WI38 (cell line): ENCODE results near the gene ZNF609.

Experiments used
- H3K4me3 ChIP-seq: 2 replicates; pipeline ENCODE4 v1.5.1; 2011; ENCODE audit warnings: low read depth, mild to moderate bottlenecking, control low read depth, low read length
- CTCF ChIP-seq: IDR thresholded peaks from 2 replicates; pipeline ENCODE4 v1.5.1; 2012; ENCODE audit warnings: low read depth, mild to moderate bottlenecking, control low read depth, low read length

ZNF609 gene

GRCh38 chr15:64690008-64690407 lies 229.6 kb downstream of the ZNF609 start:
- no peak for TF ChIP-seq CTCF
- no peak overlapping the region for H3K4me3 ChIP-seq

- TF ChIP-seq CTCF, result no peak
- no peak overlapping the region for H3K4me3 ChIP-seq
Measured at GRCh38 chr15:64690578-64691296, 230.4 kb downstream of the ZNF609 start.

GRCh38 chr15:64691896-64692565 lies 231.7 kb downstream of the ZNF609 start:
- H3K4me3 ChIP-seq, result no peak overlapping the region
- no peak for TF ChIP-seq CTCF

GRCh38 chr15:64693134-64693533 lies 232.8 kb downstream of the ZNF609 start:
- no peak overlapping the region for H3K4me3 ChIP-seq
- no peak for TF ChIP-seq CTCF

GRCh38 chr15:64694816-64695215 lies 234.4 kb downstream of the ZNF609 start:
- H3K4me3 ChIP-seq, result no peak overlapping the region
- no peak for TF ChIP-seq CTCF

GRCh38 chr15:64695561-64695992 lies 235.2 kb downstream of the ZNF609 start:
- H3K4me3 ChIP-seq, result no peak overlapping the region
- TF ChIP-seq CTCF, result no peak

GRCh38 chr15:64696481-64696880 lies 236.1 kb downstream of the ZNF609 start:
- H3K4me3 ChIP-seq, result no peak overlapping the region
- no peak for TF ChIP-seq CTCF
